D341Med (cell line): ENCODE results near the gene SYNE3.

Source experiments
- DNase-seq: peaks from one replicate; pipeline ENCODE4 v3.0.0; 2012; ENCODE audit warnings: low spot score

SYNE3 gene

GRCh38 chr14:95474486-95474885 lies 42.0 kb downstream of the SYNE3 start:
- DNase-seq = no peak

- no peak for DNase-seq
Measured at GRCh38 chr14:95472819-95473251, 43.6 kb downstream of the SYNE3 start.

- no peak for DNase-seq
Measured at GRCh38 chr14:95471476-95471875, 45.0 kb downstream of the SYNE3 start.

GRCh38 chr14:95471016-95471415 lies 45.4 kb downstream of the SYNE3 start:
- no peak for DNase-seq

GRCh38 chr14:95469134-95469481 lies 47.3 kb downstream of the SYNE3 start:
- DNase-seq = no peak

DNA sequence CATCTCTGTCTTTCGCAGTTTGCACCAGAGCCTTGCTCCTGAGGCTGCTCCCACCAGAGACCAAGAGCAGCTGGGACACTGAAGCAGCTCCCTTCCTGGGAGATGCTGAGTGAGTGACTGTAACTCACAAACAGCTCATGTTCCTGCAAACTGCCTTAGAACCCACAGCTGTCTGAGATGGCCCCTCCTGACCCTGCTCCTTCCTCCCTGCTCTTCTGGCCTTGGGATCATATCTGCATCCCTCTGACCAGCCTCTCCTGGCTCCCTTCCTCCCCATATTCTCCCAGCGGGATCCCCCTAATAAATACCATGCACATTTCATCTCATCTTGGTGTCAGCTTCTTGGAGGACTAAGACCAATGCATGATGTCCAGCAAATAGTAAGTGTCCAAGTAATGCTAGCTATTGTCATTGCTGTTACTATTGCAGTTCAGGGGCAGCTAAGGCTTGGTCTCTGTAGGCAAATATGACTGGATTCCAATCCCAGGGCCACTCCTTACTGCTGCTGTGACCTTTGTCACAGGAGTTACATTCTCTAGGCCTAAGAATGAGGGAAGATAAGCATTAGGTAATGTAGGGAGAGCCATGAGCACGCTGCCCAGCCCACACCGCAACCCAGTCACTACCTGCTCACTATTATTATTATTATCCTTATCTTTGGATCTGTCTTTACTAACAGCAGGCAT lies 47.9 kb downstream of the SYNE3 start:
- DNase-seq = no peak

- DNase-seq = no peak
Measured at GRCh38 chr14:95467657-95468056, 48.8 kb downstream of the SYNE3 start.

GRCh38 chr14:95467232-95467631 lies 49.2 kb downstream of the SYNE3 start:
- DNase-seq = no peak
